HG02870 (cell line): ENCODE results near the gene LIPT2.

Experiments
- ATAC-seq: cut with Tn5 transposase; IDR thresholded peaks from one replicate; pipeline ENCODE4 v1.9.1; 2021; ENCODE audit warnings: mild to moderate bottlenecking, moderate library complexity; ENCODE audit not compliant: unreplicated experiment

The LIPT2 gene

DNA sequence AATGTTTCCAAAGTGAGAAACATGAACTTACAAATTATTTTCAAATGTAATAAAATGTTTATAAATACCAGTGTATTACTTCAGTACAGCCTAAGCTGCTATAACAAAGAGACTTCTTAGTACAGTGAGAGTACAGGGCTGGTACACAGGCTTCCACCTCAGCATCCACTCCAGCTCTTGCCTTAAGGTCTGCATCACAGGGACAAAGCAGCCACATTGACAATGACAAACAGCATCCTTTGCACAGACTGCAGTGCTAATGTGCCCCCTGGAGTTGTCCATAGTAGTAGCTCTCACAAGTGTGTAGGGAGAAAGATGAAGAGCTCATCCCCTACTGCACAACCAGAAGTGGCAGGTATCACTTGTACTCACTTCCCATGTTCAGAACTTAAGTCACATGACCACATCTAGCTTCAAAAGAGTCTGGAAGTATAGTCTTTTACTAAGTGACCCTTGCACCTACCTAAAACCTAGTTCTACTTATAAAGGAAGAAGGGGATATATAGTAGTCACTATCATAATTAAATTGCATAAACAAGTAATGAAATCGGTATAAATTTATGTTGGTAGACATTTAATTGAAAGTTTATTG, 10.7 kb upstream of the LIPT2 start:
- ATAC-seq, result no peak

GRCh38 chr11:74494916-74495315, 1.4 kb upstream of the LIPT2 start:
- ATAC-seq, result no peak

DNA sequence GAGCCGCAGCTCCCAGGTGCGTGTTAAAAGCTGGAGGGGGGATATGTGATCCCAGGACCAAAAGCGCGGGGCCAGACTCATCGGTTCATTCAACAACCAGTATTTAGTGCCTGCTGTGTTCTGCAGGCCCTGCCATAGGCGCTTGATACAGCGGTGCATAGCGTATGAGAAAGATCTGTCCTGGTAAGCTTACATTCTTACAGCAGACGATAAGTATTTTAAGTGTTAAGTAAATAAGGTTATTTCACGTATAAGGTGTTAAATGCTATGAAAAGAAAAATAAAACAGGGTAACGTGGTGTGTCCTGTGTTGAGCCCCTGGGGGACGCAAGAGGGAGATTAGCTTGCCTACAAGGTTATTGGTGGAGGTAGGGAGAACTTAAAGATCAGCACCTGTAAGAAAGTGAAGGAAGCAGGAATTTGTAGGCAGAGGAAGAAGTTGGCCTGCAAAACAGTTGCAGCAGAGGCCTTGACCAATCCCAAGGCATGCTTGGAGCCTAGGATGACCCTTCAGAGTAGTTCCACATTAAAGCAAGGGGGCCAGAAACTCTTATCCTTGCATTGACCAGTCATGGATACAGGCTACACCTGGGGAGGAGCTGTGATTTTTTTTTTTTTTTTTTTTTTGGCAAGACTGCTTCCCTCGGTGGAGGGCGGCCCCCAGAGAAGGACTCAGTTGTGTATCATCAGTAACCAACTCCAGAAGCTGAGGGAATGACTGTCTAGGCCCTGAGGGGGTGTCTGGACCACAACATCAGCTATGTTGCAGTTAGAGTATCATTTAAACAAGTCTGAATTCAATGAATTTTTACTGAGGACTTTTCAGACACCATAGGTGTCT, 487 bp upstream of the LIPT2 start:
- ATAC-seq, result no peak

GRCh38 chr11:74492084-74492483, 1.4 kb downstream of the LIPT2 start:
- no peak for ATAC-seq

- no peak for ATAC-seq
These were observed 2.6 kb downstream of the LIPT2 start for GRCh38 chr11:74490941-74491340.

DNA sequence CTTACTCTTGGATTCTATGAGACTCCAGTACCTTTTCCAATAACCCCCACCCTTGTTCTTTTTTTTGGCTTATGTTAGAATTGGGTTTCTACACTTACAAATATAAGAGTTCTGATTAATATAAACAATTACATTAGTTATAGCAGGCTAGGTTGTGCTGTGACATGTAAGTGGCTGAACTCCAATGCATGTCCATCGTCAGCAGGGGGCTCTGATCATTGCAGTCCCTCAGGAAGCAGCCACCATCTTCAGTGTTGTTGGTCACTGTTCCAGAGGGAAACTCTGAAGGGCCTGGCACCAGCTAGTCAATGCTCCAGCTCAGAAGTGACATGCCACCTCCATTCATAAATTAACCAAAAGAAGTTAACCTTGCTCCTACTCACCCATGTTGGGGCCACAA, 5.6 kb downstream of the LIPT2 start:
- ATAC-seq, result no peak

GRCh38 chr11:74485868-74486267, 7.7 kb downstream of the LIPT2 start:
- no peak for ATAC-seq

DNA sequence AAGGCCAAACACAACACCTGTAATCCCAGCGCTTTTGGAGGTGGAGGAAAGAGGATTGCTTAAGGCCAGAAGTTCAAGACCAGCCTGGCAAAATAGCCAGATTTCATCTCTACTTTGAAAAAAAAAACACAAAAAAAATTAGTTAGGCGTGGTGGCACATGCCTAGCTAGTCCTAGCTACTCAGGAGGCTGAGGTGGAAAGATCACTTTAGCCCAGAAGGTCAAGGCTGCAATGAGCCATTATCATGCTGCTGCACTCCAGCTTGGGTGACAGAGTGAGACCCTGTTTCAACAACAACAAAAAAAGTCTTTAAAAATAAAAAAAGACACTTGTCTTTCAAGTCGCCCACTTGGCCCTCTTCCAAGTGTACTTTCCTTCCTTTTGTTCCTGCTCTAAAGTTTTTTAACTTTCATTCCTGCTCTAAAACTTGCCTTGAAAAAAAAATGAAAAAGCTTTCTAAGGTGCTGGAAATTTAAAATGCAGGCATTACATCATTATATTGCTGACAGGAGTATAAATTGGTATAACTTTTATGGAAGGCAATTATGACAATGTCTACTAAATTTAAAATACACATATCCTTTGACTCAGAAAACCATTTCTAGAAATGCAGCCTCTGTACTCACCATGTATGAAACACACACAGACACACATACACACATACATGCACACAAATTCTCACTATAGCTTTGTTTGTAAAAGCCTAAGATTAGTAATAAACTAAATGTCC, 12.7 kb downstream of the LIPT2 start:
- no peak for ATAC-seq

- no peak for ATAC-seq
These were observed 13.8 kb downstream of the LIPT2 start for GRCh38 chr11:74479732-74480123.

DNA sequence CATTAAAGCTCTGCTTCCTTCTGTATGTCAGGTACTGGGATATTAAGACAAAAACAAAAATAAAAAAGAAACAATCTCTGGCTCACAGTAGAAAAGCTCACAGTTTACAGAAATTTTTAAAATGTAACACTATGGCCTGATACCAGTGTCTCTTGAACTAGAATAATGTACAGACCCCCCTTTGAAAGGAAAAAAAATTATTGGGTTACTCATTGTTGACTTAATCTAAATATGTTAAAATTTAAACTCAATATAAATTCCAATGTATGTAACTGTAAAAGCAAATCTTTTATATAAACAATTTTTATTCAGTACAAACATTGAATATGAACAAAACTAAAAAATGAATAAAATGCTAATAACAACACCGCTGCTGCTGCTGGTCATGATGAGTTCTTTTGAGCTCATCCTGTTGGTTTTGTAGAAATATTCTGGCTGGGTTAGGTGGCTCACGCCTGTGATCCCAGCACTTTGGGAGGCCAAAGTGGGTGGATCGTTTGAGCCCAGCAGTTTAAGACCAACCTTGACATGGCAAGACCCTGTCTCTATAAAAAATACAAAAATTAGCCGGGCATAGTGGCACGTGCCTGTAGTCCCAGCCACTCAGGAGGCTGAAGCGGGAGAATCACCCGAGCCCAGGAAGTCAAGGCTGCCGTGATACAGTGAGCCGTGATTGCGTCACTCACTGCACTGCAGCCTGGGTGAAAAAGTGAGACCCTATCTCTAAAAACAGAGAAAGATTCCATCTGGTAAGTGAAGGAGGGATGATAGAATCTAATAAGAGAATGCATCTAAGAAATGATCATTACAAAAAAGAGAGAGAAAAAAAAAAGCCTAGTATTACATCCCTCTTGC, 14.4 kb downstream of the LIPT2 start:
- no peak for ATAC-seq

DNA sequence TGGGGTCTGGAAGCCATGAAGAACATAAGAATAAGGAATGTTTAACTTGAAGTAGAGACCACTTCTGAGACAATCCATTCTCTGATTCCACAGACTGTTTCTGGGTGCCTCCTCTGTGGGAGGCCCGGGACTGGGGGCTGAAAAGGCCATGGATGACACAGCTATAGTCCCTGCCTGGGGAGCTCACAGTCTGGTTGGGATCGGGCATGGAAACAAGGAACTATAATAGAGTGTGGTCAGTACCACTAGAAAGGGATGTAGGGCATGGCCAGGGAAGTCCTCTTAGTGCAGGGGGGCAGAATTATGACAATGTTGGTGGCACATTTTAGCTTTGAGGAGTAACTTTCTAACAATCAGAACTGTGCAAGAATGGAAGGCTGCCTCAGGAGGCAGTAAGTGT, 17.0 kb downstream of the LIPT2 start:
- ATAC-seq, result no peak

GRCh38 chr11:74474316-74474715, 19.2 kb downstream of the LIPT2 start:
- ATAC-seq, result no peak

GRCh38 chr11:74473382-74474173, 19.9 kb downstream of the LIPT2 start:
- no peak for ATAC-seq

GRCh38 chr11:74471668-74472429, 21.7 kb downstream of the LIPT2 start:
- no peak for ATAC-seq

DNA sequence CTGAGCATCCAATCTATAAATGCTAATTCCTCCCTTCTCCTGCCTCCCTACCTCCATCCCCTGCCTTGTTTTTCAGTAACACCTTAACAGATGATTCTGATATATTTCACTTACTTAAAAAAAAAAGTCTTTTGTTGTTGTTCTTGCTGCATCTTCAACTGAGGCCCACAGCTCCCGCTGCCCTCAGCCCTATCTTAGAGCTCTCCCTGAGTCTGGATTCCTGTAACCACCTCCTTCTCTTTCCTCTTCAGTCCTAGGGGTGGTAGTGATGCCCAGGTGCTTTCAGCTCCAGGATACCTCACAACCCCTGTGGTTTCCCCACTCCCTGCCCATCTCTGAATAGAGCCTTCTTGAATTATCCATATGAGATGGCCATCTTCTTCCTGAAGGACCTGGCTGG, 22.5 kb downstream of the LIPT2 start:
- ATAC-seq, result no peak

- no peak for ATAC-seq
These were observed 23.0 kb downstream of the LIPT2 start for GRCh38 chr11:74470526-74470925.

DNA sequence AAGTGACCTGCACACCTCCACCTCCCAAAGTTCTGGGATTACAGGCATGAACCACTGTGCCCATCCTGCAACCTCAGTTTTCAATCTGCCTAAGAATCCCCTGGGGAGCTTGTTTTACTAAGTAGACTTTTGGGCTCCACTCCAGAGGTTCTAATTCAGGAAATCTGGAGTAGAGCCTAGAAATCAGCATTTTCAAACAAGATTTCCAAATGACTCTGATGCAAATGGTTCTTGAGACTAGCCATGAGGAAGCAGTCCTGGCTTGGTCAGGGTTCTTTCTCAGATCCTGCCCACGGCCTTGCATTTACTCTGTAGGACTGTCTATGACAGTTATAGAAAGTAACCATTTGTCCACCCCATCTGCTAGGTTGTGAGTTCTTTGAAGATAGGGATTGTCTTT, 24.6 kb downstream of the LIPT2 start:
- no peak for ATAC-seq

GRCh38 chr11:74468521-74468920, 25.0 kb downstream of the LIPT2 start:
- no peak for ATAC-seq

DNA sequence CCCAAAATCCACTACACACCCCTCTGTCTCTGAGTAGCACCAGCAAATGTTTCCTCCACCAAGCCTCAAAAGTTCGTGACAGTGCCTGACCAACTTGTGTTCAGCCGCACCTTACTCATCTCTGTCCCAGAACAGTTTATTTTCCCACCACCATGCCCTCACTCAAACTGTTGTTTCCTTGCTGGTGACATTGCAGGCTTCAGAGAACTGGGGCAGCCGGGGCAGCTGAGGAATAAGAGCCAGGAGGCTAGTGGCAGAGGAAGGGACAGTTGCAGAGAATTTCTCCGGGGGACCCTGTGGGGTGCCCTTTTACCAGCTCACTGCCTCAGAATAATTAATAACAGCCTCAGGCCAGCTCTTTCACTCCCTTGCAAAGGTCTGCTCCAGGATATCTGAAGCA, 25.5 kb downstream of the LIPT2 start:
- no peak for ATAC-seq
